ENCODE data around the gene SLC16A3. TPM values are rescaled to one million over a fixed set of nuclear protein-coding genes. Genes with fewer than 3 reads are reported as not detected.

SLC16A3 gene
- polyA plus RNA-seq, 1 of the 3 experiments (the other 2 are of a cell fraction) = 70.7 TPM

DNA sequence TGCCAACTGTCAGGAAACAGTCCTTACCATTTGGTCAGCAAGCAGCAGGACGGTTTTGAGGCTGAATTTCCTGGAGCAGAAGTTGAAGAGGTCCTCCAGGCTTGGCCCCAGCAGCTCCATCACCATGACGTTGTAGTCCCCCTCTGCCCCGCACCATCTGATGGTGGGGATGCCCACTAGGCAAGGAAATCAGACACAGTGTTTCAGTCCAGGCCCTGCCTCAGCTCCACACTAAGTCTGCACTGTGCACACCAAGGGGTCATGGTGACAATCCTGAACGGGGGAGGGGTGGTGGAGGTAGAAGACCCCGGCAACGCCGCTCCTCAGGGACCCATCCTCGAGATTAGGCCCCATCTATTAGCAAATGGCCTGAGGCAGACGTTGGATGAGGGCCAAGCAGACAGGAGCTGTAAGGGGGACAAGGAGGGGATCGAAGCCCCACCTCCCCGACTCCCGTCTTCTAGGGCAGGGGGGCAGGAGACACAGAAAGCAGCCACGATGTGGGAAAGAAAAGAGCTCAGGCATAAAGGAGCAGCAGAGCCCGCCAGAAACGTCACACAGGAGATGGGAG, 26.6 kb downstream of the SLC16A3 start:
- no peaks in the 10 kb centered on the region for H3K9me3 ChIP-seq
- no peaks in the 10 kb centered on the region for H3K27me3 ChIP-seq (ENCODE audit: insufficient read depth)
- no peaks in the 10 kb centered on the region for H3K9me2 ChIP-seq
- H3K4me3 ChIP-seq (ENCODE audit: low read depth in 2 of 2, low read length in 1 of 2) = no peak overlapping the region; a peak in 1 of 4 replicates
- no peak overlapping the region for H2AFZ ChIP-seq (ENCODE audit: low read depth)
- peaks cover 85% of the 10 kb centered on the region for H3K79me2 ChIP-seq (ENCODE audit: insufficient read depth)
- H3K4me1 ChIP-seq (ENCODE audit: control insufficient read depth in 1 of 2, insufficient read depth in 2 of 2, low read depth in 1 of 2, low read length in 1 of 2) = no peaks in the 10 kb centered on the region; a peak in 1 of 4 replicates
- H3K4me2 ChIP-seq = no peak overlapping the region
- ChIA-PET POLR2A (interaction anchor here (0.9 kb wide), 1 partner anchor 8 kb away, joined by 5 read pairs; no protein-coding TSS in a partner anchor), CTCF (interaction anchor here (0.8 to 2.2 kb wide), 9 partner anchors 9 to 170 kb away, joined by 3 to 7 read pairs (median 3); no protein-coding TSS in a partner anchor)
- no peak overlapping the region for H3K9ac ChIP-seq
- no peak for TF ChIP-seq EP300 (IDR thresholded peaks at IDR 0.05; ENCODE audit: borderline replicate concordance in 1 of 2, low read depth in 1 of 2, low read length in 1 of 2)
- TF ChIP-seq FOXJ3 (CRISPR knock-in tag; IDR thresholded peaks at IDR 0.05) = no peak
- no peak for TF ChIP-seq EZH2phosphoT487 (IDR thresholded peaks at IDR 0.05; ENCODE audit: borderline replicate concordance, low read depth)
- TF ChIP-seq SIN3A (IDR thresholded peaks at IDR 0.05; ENCODE audit: borderline replicate concordance, low read depth, low read length) = no peak
- TF ChIP-seq SMC3 (IDR thresholded peaks at IDR 0.05; ENCODE audit: low read depth, low read length) = no peak
- TF ChIP-seq POLR2AphosphoS5 (IDR thresholded peaks at IDR 0.05; ENCODE audit: low read depth, low read length) = no peak
- TF ChIP-seq TCF12 (IDR thresholded peaks at IDR 0.05) = no peak
- no peak for TF ChIP-seq FOSL2 (IDR thresholded peaks at IDR 0.05; ENCODE audit: borderline replicate concordance, low read depth)
- no peak for TF ChIP-seq RAD21 (IDR thresholded peaks at IDR 0.05; ENCODE audit: low read length)
- peaks cover 21% of the 10 kb centered on the region for H3F3A ChIP-seq (replicated peaks; ENCODE audit: insufficient read depth)
- H4K20me1 ChIP-seq (ENCODE audit: insufficient read depth) = peaks cover 84% of the 10 kb centered on the region
- WGBS (ENCODE audit: low lambda C conversion rate) = 91% methylated on average over 15 of the region's 15 CpGs
- DNase-seq = no peak
- no peak overlapping the region for H3K27ac ChIP-seq (ENCODE audit: low read depth in 2 of 2, low read length in 1 of 2)
- peaks cover 78 to 87% of the 10 kb centered on the region in 2 experiments for H3K36me3 ChIP-seq (replicated peaks in 1 of 2; ENCODE audit: control insufficient read depth in 1 of 2, insufficient read depth in 2 of 2, low read length in 1 of 2)

DNA sequence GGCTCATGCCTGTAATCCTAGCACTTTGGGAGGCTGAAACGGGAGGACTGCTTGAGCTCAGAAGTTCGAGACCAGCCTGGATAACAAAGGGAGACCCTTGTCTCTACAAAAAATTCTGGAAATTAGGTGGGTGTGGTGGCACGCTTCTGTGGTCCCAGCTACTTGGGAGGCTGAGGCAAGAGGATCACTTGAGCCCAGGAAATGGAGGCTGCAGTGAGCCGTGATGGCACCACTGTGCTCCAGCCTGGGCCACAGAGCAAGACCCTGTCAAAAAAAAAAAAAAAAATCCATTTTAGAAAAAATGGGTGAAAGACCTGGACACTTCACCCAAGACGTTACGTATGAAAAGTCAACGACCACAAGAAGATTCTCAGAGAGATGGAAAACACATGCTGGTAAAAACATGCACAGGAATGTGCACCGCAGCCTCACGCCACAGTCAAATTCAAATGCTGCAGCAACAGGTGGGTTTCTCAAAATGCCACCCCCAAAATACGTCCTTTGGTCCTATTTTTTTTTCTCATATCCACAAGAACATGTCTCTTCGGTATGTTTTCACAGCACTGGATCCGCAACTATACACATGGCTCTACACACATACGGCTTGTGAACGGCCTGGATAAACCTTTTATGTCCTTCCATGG, 27.5 kb downstream of the SLC16A3 start:
- H3K9me2 ChIP-seq = no peaks in the 10 kb centered on the region
- TF ChIP-seq MEF2A (IDR thresholded peaks at IDR 0.05; ENCODE audit: borderline replicate concordance, low read depth) (no peak), CHD2 (IDR thresholded peaks at IDR 0.05; ENCODE audit: low read length, partially characterized antibody) (no peak)
- TF ChIP-seq, protein P1, sequence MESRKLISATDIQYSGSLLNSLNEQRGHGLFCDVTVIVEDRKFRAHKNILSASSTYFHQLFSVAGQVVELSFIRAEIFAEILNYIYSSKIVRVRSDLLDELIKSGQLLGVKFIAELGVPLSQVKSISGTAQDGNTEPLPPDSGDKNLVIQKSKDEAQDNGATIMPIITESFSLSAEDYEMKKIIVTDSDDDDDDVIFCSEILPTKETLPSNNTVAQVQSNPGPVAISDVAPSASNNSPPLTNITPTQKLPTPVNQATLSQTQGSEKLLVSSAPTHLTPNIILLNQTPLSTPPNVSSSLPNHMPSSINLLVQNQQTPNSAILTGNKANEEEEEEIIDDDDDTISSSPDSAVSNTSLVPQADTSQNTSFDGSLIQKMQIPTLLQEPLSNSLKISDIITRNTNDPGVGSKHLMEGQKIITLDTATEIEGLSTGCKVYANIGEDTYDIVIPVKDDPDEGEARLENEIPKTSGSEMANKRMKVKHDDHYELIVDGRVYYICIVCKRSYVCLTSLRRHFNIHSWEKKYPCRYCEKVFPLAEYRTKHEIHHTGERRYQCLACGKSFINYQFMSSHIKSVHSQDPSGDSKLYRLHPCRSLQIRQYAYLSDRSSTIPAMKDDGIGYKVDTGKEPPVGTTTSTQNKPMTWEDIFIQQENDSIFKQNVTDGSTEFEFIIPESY (IDR thresholded peaks at IDR 0.05; ENCODE audit: borderline replicate concordance, low read depth) = no peak
- no peaks in the 10 kb centered on the region for H3K9me3 ChIP-seq
- H3F3A ChIP-seq (replicated peaks; ENCODE audit: insufficient read depth) = peaks cover 28% of the 10 kb centered on the region
- H3K36me3 ChIP-seq (replicated peaks in 1 of 2; ENCODE audit: control insufficient read depth in 1 of 2, insufficient read depth in 2 of 2, low read length in 1 of 2) = peaks cover 78 to 87% of the 10 kb centered on the region in 2 experiments
- DNase-seq = no peak
- H3K79me2 ChIP-seq (ENCODE audit: insufficient read depth) = peaks cover 85% of the 10 kb centered on the region
- ChIA-PET POLR2A (no interaction called here), CTCF (interaction anchor here (1.0 to 2.2 kb wide), 7 partner anchors 15 to 57 kb away, joined by 3 to 7 read pairs (median 3); no protein-coding TSS in a partner anchor)
- H4K20me1 ChIP-seq (ENCODE audit: insufficient read depth) = peaks cover 84% of the 10 kb centered on the region
- no peak overlapping the region for H3K27ac ChIP-seq (ENCODE audit: low read depth in 2 of 2, low read length in 1 of 2)
- H3K4me2 ChIP-seq = no peak overlapping the region
- H3K4me3 ChIP-seq (ENCODE audit: low read depth in 2 of 2, low read length in 1 of 2) = no peak overlapping the region
- no peaks in the 10 kb centered on the region; a peak in 1 of 4 replicates for H3K4me1 ChIP-seq (ENCODE audit: control insufficient read depth in 1 of 2, insufficient read depth in 2 of 2, low read depth in 1 of 2, low read length in 1 of 2)
- no peak overlapping the region for H3K9ac ChIP-seq
- 95% methylated on average over 14 of the region's 14 CpGs for WGBS (ENCODE audit: low lambda C conversion rate)
- H2AFZ ChIP-seq (ENCODE audit: low read depth) = no peak overlapping the region
- no peaks in the 10 kb centered on the region for H3K27me3 ChIP-seq (ENCODE audit: insufficient read depth)

All from SK-N-SH (cell line).